Tibial nerve (tissue), 4 donors: Measurements from ENCODE around the gene GSN. TPM values are rescaled to one million over a fixed set of nuclear protein-coding genes. Genes with fewer than 3 reads are reported as not detected.

Source experiments
- DNase-seq, 2 donors: peaks; one replicate each; pipeline ENCODE4 v3.0.0-alpha.2; 2019; ENCODE audit warnings: low spot score in 2 of 2
- H3K27ac ChIP-seq, 4 donors: fragments of 200-600 bp; sonication (generic) in 3 of 4; one replicate each; pipeline ENCODE4 v1.5.1; 2017 to 2019; ENCODE audit warnings: mild to moderate bottlenecking in 1 of 4
- H3K27me3 ChIP-seq, 2 donors: fragments of 200-600 bp; sonication (generic) in 1 of 2; one replicate each; pipeline versions ENCODE4 v1.5.1 to v1.6.0; 2017 to 2019
- H3K36me3 ChIP-seq, 3 donors: fragments of 200-600 bp; sonication (generic); one replicate each; pipeline ENCODE4 v1.5.1; 2018 to 2019
- H3K4me1 ChIP-seq, 4 donors: fragments of 200-600 bp; sonication (generic) in 3 of 4; one replicate each; pipeline ENCODE4 v1.5.1; 2017 to 2019
- H3K4me3 ChIP-seq, 4 donors: fragments of 200-600 bp; sonication (generic) in 3 of 4; one replicate each; pipeline ENCODE4 v1.5.1; 2017 to 2019; ENCODE audit warnings: mild to moderate bottlenecking in 1 of 4, moderate library complexity in 1 of 4
- H3K9me3 ChIP-seq, 4 donors: fragments of 200-600 bp; sonication (generic) in 3 of 4; one replicate each; pipeline ENCODE4 v1.5.1; 2017 to 2019
- CTCF ChIP-seq, 5 experiments: fragments of 200-600 bp in 3 of 5; fragments of 450-650 bp in 2 of 5; sonication (generic) in 3 of 5; IDR thresholded peaks; one replicate each; pipeline ENCODE4 v1.5.1; 2016 to 2019; ENCODE audit warnings: antibody characterized with exemption in 5 of 5, mild to moderate bottlenecking in 3 of 5, moderate library complexity in 2 of 5
- EP300 ChIP-seq, 2 donors: sonication (generic); formaldehyde crosslinking; IDR thresholded peaks; one replicate each; pipeline ENCODE4 v1.6.1; 2017; ENCODE audit warnings: antibody characterized with exemption in 2 of 2, mild to moderate bottlenecking in 1 of 2
- POLR2A ChIP-seq, 2 donors: fragments of 450-650 bp; IDR thresholded peaks; one replicate each; pipeline ENCODE4 v1.6.1; 2017; ENCODE audit warnings: antibody characterized with exemption in 2 of 2, mild to moderate bottlenecking in 2 of 2, moderate library complexity in 2 of 2
- WGBS, 2 donors: methylation state at CpG; one replicate each; pipeline ENCODE4 v1.1.5; 2018; 5-methylcytosine and 5-hydroxymethylcytosine counted together
- total RNA-seq, 4 donors: library from RNA; depleted of rRNA; stranded (reverse); fragments of >200 nt; gene quantifications; one replicate each; pipeline ENCODE4 v1.1.0, GENCODE V29; 2016

Gene GSN
- total RNA-seq, 4 donors from 2014 or later: 1,899 to 6,678 (median 4,539) TPM

GRCh38 chr9:121253821-121254501, 14.0 kb upstream of the GSN start:
- WGBS, 2 donors: 57 to 58% methylated on average over 6 of the region's 6 CpGs
- no peaks in the 10 kb centered on the region for H3K36me3 ChIP-seq
- H3K4me3 ChIP-seq: no peak overlapping the region
- H3K4me1 ChIP-seq: no peaks in the 10 kb centered on the region
- TF ChIP-seq CTCF (IDR thresholded peaks at IDR 0.05): no peak
- no peak for TF ChIP-seq POLR2A (IDR thresholded peaks at IDR 0.05)
- TF ChIP-seq EP300 (IDR thresholded peaks at IDR 0.05): no peak
- H3K27me3 ChIP-seq: no peaks in the 10 kb centered on the region
- no peaks in the 10 kb centered on the region for H3K9me3 ChIP-seq
- DNase-seq: no peak
- H3K27ac ChIP-seq: no peak overlapping the region

DNA sequence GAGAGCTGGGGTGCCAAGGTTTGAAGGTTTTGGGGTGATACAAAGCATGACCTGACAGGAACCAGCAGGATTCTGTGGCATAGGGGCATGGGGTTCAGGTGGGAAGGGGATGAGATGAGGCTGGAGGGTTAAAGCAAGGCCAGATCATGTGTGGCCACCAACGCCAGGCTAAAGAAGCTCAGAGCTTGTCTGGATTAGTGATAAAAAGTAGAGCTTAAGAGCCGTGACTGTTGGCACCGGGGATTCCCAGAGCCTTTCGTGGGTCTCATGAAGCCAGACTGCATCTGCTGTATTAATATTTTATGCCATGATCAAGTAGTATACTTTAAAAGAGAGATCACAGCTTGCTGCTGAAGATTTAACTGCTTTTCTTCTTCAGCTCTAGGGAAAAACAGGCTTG, 8.5 kb upstream of the GSN start:
- Histone ChIP-seq H3K4me1 (peaks cover 0 to 32% (median 10%) of the 10 kb centered on the region in 4 donors), H3K27me3 (no peaks in the 10 kb centered on the region), H3K9me3 (no peaks in the 10 kb centered on the region), H3K36me3 (no peaks in the 10 kb centered on the region), H3K4me3 (no peak overlapping the region), H3K27ac (no peak overlapping the region)
- no peak for TF ChIP-seq POLR2A (IDR thresholded peaks at IDR 0.05)
- no peak for TF ChIP-seq CTCF (IDR thresholded peaks at IDR 0.05)
- TF ChIP-seq EP300 (IDR thresholded peaks at IDR 0.05): no peak
- WGBS, 2 donors: 86 to 88% methylated on average over 4 of the region's 4 CpGs
- no peak for DNase-seq

GRCh38 chr9:121259935-121260334, 8.0 kb upstream of the GSN start:
- DNase-seq: no peak

GRCh38 chr9:121260457-121261106, 7.4 kb upstream of the GSN start:
- TF ChIP-seq CTCF (IDR thresholded peaks at IDR 0.05): no peak
- no peak for TF ChIP-seq EP300 (IDR thresholded peaks at IDR 0.05)
- no peak for TF ChIP-seq POLR2A (IDR thresholded peaks at IDR 0.05)
- Histone ChIP-seq H3K4me3 (no peak overlapping the region), H3K27me3 (no peaks in the 10 kb centered on the region), H3K36me3 (no peaks in the 10 kb centered on the region), H3K27ac (peak overlapping the region in 2 of 4 donors; percentile 74 to 83), H3K4me1 (peaks cover 0 to 32% (median 10%) of the 10 kb centered on the region in 4 donors), H3K9me3 (no peaks in the 10 kb centered on the region)
- 37 to 38% methylated on average over 6 of the region's 6 CpGs for WGBS, 2 donors
- no peak for DNase-seq

More at GRCh38 chr9:121259935-121260334, 8.0 kb upstream of the GSN start:
- TF ChIP-seq CTCF (IDR thresholded peaks at IDR 0.05) (no peak), POLR2A (IDR thresholded peaks at IDR 0.05) (no peak), EP300 (IDR thresholded peaks at IDR 0.05) (no peak)
- Histone ChIP-seq H3K36me3 (no peaks in the 10 kb centered on the region), H3K4me1 (peaks cover 0 to 32% (median 10%) of the 10 kb centered on the region in 4 donors), H3K4me3 (no peak overlapping the region), H3K27me3 (no peaks in the 10 kb centered on the region), H3K9me3 (no peaks in the 10 kb centered on the region), H3K27ac (peak overlapping the region in 1 of 4 donors; percentile 74)
- WGBS, 2 donors: 81 to 90% methylated on average over 5 of the region's 5 CpGs

DNA sequence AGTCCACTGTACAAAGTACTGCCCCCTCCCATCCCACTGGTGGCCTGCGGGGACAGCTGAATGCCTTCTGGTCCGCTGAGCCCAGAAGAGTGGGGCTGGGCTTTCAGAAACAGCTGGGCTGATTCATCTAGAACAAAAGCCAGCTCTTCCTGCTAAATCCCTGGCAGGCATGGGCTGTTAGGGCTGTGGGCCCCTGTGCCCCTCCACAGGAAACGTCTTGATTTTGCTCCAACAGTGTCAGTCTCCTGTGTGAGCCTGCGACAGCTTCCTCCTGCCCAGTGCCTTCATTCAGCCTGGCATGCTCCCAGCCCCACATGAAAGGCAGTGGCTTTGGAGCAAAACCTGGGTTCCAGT, 6.9 kb upstream of the GSN start:
- Histone ChIP-seq H3K27me3 (no peaks in the 10 kb centered on the region), H3K4me3 (no peak overlapping the region), H3K9me3 (no peaks in the 10 kb centered on the region), H3K4me1 (peaks cover 0 to 32% (median 10%) of the 10 kb centered on the region in 4 donors), H3K27ac (peak overlapping the region in 3 of 4 donors; percentile 37 to 83 (median 74)), H3K36me3 (no peaks in the 10 kb centered on the region)
- no peak for TF ChIP-seq CTCF (IDR thresholded peaks at IDR 0.05)
- peak in 1 of 2 donors; percentile 56 for TF ChIP-seq EP300 (IDR thresholded peaks at IDR 0.05)
- no peak for TF ChIP-seq POLR2A (IDR thresholded peaks at IDR 0.05)
- no peak for DNase-seq
- 18 to 35% methylated on average over 4 of the region's 4 CpGs for WGBS, 2 donors
